GM19468 (cell line): Measurements from ENCODE around the gene CHRNB1.

Experiments used
- ATAC-seq: cut with Tn5 transposase; IDR thresholded peaks from one replicate; pipeline ENCODE4 v1.9.1; 2021; ENCODE audit warnings: mild to moderate bottlenecking, moderate library complexity, moderate number of reproducible peaks; ENCODE audit not compliant: unreplicated experiment; ENCODE audit errors: extremely low read depth

Gene CHRNB1

GRCh38 chr17:7436556-7437368 is 8.1 kb upstream of the CHRNB1 start:
- no peak for ATAC-seq

GRCh38 chr17:7437369-7437863 is 7.4 kb upstream of the CHRNB1 start:
- no peak for ATAC-seq

GRCh38 chr17:7437950-7438614 is 6.8 kb upstream of the CHRNB1 start:
- no peak for ATAC-seq

DNA sequence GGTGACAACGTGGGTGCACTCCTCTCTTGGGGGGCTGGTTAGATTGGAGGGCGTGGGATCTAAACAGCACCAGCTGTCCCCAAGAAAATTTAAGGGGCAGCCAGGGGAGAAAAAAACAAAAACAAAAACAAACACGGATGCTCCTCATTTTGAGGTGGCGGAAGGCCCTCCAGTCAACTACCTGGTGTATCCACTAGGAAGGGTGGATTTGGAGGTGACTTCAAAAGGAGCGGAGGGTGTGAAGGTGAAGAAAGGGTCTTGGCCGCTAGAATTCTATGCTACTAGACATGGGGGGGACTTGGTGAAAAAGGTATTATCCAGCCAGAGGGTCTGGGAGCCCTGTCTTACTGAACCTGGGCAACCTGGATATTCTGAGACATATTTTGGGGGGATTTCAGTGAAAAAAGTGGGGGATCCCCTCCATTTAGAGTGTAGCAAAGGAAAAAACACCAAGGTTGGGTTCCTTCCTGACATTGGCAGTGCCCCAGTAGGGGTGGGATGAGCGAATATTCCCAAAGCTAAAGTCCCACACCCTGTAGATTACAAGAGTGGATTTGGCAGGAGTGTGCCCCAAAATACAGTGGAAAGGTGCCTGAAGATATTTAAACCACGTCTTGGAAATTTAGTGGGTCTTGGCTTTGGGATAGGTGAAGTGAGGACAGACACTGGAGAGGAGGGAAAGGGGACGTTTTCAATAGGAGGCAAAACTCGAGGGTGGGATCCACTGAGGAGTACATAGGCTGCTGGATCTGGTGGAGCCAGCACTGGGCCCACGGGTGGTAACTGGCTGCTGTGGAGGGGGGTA is 6.0 kb upstream of the CHRNB1 start:
- no peak for ATAC-seq

DNA sequence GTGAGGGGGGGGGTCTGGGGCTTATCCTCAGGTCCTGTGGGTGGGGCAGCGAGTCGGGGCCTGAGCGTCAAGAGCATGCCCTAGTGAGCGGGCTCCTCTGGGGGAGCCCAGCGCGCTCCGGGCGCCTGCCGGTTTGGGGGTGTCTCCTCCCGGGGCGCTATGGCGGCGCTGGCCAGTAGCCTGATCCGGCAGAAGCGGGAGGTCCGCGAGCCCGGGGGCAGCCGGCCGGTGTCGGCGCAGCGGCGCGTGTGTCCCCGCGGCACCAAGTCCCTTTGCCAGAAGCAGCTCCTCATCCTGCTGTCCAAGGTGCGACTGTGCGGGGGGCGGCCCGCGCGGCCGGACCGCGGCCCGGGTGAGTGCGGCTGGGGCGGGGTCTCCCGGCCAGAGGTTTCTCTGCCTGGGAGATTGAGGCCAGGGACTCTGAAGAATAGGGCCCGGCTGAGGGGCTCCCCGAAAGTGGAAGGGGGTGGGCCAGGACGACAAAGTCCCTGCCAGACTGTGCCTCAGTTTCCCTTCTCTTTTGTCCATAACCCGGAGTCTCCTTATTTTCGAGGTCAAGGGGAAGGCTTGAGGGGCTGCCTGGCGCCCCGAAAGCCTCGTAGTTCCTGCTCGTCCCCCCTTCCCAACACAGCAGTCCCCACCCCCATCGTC is 5.3 kb upstream of the CHRNB1 start, which contains the start of gene FGF11:
TSS of gene FGF11 (plus strand) at position 51 of the 651 bp plus-strand sequence. CDS start at position 160, 109 bp downstream.
- no peak for ATAC-seq

DNA sequence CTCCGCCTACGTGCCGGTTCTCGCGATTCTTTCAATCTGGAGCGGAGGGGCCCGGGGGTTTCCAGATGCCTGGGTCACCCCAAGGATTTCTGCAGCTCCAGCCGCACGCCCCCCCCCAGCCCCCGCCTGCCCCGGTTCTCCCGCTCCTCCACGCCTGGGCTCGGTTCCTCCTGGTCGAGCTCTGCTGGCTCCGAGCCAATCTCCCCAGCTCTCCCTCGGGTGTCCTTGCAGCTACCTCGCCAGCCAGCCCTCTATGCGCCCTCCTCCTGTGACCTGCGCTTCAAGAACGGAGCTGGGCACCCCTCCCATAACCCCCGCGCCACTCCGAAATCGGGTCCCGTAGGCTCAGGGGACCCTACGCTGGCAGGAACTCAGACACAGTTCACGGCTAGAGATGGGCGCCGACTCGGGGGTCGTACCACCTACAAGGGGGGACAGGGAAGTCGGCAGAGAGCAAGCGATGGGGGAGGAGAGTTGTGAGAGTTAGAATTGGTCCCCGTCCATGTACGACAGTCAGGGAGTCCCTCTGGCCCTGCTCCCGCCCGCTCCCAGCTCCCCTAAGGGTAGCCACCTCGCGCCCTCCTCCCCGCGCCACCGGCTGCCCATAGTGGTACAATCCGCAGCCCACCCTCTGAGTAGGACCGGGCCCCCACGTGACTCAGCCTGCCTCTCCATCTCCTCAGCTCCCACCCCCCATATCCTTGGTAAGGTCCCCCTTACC is 4.6 kb upstream of the CHRNB1 start:
- ATAC-seq = no peak

- no peak for ATAC-seq
Measured at GRCh38 chr17:7440834-7441195, 4.0 kb upstream of the CHRNB1 start.

DNA sequence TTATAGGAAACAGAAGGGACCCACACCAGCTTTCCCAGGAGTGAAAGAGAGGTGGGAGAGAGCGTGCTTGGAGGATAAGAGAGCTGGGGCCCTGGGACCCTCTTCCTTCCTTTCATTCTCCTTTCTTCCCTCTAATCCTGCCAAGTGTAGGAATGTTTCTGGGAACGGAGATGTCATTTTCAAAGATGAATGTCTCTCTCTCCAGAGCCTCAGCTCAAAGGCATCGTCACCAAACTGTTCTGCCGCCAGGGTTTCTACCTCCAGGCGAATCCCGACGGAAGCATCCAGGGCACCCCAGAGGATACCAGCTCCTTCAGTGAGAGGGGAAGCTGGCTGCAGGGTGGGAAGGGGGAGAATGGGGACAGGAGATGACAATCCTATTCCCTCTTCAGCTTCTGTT is 3.6 kb upstream of the CHRNB1 start:
- ATAC-seq = no peak

GRCh38 chr17:7442142-7442541 is 2.7 kb upstream of the CHRNB1 start:
- ATAC-seq = no peak

DNA sequence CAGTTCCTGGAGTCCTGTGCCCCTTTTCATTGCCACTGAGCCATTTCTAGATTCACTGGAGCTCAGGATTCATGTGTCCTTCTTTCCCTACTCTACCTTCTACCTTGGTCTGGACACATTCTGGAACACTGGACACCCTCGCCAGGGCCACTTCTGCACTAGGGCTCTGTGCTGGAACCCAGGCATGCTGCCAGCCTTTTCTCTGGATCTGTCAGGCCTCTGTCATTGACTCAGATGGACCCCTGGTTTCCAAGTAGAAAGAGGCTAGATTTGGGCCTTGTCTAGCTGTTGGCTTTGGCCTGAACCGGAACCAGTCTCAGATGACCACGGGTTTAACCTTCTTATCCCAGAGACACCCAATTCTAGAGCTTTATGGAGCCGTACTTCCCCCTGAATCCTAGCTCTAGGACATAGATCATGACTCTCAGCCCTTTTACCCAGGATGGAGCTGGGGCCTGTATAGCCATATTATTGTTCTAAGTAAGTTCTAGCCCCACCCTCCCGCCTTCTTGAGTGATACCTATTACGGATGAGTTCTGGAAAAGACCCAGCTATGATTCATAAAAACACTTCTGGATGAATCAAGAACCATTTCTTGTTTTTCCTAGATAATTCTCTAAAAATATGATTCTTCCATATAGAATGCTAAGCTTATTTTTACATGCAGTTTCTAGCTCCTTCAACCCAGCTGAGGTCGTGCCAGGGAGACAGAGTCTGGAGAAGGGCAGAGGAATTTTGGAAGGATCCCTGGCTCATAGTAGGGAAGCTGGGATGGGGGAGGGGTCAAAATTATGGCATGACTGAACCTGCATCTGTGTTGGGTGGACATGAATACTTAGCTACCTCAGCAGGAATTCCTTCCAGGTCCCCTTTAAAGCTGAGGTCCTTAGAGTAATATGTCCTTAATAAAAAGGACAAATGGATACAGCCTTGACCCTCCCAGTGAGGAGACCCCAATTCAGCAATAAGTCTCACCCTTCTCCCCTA is 1.1 kb upstream of the CHRNB1 start:
- ATAC-seq = no peak

DNA sequence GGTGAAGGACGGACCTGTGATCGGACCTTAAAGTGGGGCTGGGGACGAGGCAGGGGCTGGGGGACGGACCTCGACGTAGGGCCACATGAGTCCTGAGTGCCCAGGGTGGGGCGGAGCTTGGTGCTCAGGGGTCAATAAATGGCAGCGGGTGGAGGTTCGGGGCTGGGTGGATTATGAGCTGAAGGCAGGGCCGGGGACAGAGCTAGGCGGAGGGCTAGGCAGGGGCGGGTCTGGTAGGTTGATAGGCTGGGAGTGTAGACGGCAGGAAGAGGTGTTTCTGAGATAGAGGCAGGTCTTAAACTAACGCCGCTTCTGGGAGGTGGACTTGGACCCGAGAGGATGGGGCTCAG is 733 bp downstream of the CHRNB1 start:
- ATAC-seq = no peak

GRCh38 chr17:7448461-7448860 is 3.6 kb downstream of the CHRNB1 start:
- ATAC-seq = no peak

- ATAC-seq = no peak
Measured at GRCh38 chr17:7459961-7460545, 15.2 kb downstream of the CHRNB1 start.

GRCh38 chr17:7460850-7461660 is 16.2 kb downstream of the CHRNB1 start:
- no peak for ATAC-seq

DNA sequence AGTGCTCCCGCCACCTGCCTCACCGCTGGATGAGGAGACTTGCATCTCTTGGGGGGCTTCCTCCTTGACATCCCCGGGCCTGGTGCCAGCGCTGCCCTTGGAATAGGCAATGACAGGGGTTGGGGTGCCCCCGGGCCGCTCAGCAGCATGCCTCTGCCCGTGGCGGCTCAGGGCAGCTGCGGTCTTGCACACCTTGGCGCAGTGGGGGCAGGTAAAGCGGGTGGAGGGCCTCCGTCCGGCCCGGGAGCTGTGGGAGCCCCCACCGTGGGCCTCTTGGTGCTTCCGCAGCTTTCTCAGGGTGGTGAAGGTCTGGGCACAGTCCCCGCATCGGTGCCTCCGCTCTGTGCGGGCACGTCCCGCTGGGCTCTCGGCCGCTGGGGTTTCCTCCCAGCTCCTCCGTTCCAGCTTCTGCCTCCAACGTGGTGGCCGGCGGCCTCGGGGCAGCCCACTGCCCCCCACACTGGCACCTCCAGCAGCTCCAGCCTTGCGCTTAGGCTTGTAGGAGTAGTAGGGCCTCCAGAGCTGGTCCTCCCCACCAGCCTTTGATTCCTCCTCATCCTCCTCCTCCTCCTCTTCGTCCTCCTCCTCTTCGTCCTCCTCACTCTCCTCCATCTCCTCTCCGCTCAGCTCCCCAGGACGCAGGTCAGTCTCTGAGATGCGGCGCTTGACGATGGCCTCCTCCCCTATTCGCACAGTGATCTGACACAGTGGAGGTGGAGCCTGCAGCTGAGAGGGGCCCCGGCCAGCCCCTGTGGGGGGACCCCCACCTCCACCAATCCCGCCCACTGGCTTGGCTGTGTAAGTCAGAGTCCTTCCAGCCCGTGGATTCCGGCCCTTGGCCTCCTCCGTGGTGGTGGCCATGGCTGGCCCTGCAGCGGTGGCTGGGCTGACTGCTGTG is 17.9 kb downstream of the CHRNB1 start:
- ATAC-seq = no peak

- ATAC-seq = no peak
Measured at GRCh38 chr17:7463372-7463846, 18.5 kb downstream of the CHRNB1 start.
